Retina (tissue), 1 donor: Measurements from ENCODE around the gene ATF2.

ENCODE experiments used
- DNase-seq: peaks from one replicate; pipeline ENCODE4 v3.0.0-alpha.2; 2016

ATF2 gene, protein sequence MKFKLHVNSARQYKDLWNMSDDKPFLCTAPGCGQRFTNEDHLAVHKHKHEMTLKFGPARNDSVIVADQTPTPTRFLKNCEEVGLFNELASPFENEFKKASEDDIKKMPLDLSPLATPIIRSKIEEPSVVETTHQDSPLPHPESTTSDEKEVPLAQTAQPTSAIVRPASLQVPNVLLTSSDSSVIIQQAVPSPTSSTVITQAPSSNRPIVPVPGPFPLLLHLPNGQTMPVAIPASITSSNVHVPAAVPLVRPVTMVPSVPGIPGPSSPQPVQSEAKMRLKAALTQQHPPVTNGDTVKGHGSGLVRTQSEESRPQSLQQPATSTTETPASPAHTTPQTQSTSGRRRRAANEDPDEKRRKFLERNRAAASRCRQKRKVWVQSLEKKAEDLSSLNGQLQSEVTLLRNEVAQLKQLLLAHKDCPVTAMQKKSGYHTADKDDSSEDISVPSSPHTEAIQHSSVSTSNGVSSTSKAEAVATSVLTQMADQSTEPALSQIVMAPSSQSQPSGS

DNA sequence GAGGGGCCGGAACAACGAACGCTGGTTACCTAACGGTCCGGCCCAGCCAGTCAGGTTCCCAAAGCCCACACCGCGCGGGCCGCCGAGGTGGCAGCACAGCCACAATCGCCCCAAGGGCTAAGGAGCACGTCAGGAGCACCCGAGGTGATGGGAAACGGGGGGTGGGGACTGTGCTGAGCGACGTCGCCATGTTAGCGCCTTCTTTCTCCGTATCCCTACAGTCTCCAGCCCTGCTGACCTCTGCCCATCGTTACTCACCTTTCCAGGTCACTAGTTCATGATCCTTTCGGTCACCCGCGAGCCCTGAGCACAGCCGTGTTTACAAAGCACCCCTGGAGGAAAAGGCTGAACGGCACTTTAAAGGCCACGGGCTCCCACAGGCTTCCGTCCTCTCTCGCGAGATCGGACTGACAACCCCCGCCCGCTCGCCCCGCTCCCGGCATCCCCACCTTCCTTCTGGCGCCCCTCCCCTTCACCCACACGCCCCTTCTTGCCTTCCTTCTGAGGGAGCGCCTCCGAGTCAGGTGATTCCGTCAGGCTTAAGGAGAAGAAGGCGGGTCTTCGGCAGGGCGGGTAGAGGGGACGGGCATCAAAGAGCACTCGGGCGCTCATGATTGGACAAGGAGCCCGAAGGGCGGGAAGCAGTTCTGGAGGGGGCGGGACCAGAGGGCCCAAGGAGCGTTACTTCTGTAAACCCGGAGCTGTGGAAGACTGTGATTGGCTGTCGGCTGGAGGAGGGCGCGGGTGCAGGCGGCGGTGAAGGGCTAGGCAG is at the start of gene ATF2:
Gene ATF2 (minus strand): TSS at position 412 of the 772 bp plus-strand sequence. CDS start 31,760 bp downstream, outside the sequence.
- peak; percentile 95 for DNase-seq

DNA sequence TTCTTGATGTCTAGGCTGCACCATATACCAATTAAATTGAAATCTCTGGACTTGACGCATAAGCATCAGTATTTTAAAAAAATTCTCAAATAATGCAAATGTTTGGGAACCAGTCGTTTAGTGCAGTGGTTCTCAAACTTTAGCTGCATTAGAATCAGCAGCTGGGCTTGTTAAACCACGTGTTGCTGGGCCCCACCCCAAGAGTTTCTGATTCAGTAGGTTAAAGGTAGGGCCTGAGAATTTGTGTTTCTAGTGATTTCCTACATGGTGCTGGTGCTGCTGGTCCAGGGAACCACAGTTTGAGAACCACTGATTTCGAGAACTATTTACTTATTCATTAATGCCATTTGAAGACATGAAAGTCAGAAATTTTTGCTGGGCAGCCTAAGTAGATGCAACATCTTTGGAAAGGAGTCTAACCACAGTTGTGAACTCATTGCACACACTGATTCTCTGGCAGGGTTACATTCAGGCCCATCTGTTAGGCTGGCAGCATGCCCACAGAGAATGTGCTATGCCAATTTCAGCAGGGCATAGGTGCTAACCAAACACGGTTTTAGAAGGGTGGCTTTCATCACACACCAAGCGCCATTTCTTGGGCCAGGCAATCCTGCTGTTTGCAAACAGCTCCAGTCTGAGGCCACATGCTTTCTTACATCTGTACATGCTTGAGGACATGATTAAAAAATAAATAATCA is 39.9 kb upstream of the ATF2 start:
- no peak for DNase-seq

DNA sequence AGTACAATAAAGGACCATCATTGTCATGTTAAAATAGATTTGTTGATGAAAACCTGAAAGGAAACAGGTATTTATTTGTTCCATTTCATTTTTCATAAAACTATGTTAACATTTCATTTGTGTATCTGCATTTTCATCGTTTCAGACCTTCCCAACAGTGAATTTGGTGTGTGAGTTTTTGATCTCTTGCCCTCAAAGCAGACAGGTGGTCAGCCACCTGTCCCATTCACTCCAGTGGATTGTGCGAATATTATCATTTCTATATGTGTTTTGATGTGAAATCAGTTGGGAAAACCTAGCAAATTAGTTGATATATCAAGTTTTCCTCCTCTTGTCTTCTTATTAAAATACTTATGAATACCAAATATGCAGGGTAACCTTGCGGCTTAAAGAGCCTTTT is 38.9 kb upstream of the ATF2 start:
- no peak for DNase-seq

DNA sequence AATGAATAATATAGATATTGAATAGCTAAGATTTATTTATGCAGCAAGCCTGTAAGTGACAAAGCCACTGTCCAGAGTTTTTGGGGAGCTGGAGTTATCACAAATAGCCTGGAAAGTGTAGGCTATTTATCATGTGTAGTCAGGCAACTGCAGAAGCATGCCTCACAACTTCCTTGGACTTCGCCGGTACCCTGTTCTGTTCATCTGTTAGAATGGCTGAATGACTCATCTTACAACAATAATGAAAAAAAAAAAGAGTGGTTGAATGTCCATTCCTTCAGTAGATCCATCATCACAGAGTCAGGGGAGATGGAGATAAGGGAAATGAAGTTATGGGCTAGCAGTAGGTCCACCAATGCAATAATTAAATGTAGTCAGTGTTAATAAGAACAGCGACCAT is 37.5 kb upstream of the ATF2 start:
- DNase-seq = no peak

DNA sequence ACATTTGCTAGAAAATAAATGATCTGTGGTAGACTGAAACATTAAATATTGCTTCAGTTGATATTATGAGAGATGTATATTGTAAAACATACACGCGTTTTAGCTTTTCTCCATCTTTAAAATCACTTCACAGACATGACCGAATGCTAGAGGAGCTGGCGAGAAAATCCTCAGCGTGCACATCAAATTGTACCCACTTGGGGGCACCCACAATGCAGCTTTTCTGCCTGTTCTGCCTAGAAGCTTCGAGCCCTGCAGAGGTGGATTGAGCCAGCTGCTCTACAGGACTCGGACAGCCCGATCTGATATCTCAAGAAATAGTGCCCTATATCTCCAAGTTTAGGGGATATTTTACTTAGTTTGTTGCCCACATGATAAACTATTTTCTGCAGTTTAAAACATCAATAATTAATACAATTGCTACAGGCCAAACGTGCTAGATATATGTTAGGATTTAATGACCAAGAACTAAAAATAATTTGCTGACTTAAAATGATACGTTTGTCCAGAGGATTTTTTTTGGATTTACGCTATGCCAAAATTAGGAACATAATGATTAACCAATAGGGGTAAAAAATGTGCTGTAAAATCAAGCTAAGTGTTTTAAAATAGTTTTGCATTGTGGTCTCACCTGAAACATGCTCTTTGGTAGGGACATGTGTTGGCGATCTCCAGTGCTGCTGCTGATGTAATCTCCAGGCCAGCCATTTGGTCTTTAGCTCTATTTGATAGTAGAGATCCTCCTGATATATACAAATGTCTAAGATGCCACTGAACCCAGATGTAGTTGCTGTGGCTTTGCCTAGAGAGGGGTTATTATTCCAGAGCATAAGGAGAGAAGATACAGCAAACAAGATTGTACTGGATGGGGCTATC is 35.9 kb upstream of the ATF2 start:
- peak; percentile 65 for DNase-seq

DNA sequence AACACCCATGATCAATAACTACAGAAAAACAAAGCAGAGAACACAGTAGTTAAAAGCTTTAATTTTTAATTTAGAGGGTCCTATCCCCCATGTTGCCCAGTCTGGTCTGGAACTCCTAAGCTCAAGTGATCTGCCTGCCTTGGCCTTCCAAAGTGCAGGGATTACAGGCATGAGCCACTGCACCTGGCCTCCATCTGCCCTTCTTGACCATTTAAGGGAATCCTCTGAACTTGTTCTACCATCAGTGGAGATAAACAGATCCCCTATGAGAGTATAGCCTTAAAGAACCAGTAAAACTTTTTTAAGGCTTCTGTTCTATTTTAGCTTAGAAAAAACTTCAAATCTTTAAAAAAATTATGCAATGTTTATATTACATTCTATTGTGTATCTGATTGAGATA is 27.0 kb upstream of the ATF2 start:
- no peak for DNase-seq

DNA sequence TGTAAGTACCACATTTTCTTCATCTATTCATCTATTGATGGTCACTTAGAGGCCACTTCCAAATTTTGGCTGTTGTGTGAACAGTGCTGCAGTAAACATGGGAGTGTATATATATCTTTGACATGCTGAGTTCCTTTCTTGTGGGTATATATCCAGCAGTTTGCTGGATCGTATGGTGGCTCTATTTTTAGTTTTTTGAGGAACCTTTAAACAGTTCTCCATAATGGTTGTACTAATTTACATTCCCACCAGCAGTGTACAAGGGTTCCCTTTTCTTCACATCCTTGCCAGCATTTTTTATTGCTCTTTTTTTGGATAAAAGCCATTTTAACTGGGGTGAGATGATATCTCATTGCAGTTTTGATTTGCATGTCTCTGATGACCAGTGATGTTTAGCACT is 20.8 kb upstream of the ATF2 start:
- no peak for DNase-seq

DNA sequence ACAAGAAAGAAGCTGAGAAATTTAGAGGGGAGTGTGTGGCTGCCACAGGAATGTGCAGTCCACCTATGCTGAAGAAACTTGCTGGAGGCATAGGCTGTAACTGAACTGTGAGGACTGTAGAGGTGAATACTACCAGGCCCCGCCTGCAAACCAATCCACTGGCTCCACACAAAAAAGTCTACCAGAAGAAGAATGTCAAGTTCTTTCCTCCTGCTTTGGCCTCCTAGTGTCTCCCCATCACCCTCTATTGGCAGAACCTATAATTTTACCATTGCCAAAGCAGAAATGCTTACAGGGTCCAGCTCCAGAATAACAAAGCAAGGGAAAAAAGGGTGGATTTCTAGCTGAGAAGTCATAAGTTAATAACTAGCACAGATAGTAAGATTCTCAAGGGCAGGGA is 19.4 kb upstream of the ATF2 start:
- DNase-seq = no peak

DNA sequence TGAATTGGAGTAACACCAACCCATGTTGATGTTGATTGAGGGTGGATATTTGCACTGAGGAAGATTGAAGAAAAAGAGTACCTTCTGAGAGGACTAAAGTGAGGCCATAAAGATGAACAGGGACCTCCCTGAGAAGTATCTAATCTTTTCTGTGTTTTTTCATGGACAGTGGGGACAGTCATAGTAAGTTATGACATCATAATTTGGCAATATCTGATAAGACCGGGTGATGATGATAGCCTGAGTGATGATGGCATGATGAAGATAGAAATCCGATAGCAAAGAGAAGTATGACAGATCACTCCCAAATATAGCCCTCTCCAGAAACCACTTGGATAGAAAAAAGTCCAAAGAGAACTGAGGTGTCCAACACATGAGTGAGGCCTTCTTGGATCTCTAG is 15.7 kb upstream of the ATF2 start:
- no peak for DNase-seq

DNA sequence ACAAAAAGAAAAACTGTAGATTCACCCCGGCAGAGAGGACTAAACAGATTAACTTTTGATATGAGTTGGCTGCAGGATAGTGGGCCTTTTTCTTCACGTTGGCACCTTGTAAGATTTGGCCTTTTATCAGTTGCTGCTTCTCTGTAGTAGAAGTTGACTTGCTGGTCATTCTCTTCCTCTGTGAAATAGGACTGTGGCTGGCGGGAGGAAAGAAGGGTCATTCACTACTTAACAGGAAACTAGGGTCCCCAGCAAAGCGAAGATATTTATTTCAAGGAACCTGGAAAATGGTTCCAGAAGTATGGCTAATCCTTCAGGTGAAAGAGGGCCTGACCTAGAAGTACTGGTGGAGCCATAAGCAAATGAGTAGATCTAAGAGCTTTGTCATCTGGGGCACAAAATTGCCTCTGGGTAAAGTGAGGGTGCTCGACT is 13.9 kb upstream of the ATF2 start:
- DNase-seq = no peak

DNA sequence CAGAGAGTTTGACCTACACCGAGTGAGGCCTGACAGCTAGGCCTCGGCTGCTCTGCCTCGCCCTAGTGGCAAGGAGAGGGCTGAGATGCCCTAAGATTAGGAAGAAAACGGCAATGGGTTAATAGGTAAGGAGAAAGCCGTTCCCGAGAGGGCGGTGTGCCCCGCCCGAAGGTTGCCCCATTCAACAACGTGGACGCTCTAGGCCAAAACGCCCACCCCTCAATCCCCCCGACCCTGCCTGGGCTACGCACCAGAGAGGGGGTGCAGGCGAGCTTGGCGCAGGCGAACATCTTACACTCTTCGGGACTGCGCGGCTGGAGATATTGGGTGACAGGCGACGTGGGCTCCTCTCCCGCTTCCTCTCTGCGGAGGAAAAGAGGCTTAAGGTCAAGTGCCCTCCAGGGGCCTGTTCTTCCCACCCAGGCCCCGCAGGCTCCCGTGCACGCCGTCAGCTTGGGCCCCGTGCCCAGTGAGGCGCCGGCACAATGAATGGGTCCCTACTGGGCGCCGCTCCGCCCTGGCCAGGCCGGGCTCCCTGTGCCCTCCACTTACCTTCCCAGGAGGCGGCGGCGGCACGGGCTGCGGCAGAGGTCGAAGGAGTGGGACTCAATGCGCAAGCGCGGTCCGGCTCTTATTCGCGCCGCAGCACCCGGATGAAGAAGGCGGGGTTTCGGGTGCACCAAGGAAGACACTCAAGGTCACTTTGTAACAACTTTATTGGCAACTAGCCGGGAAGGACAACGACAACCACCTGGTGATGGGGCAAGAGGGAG is 13.3 kb upstream of the ATF2 start, which contains the start of gene ATP5MC3:
Gene ATP5MC3 (minus strand): TSS at position 607 of the 773 bp plus-strand sequence. CDS start 317 bp downstream, at position 290.
- peak; percentile 96 for DNase-seq

DNA sequence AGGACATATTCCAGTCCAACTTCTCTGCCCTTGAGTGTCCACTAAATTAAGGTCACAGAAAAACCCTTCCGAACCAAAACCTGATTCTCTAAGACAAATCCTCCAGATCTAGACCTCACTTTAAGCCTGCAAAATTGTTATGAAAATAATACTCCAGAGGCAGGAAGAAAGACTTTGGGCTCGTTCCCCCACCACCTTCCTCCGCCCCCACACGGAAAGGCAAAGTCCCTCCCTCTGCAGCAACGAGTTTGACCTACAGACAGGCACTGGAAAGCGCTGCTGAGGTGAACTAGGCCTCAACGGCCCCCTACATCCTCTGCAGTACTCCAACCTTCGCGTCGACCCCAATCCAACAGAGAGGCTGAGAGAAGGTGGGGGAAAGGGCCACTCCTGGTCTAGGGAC is 12.7 kb upstream of the ATF2 start:
- DNase-seq = no peak

DNA sequence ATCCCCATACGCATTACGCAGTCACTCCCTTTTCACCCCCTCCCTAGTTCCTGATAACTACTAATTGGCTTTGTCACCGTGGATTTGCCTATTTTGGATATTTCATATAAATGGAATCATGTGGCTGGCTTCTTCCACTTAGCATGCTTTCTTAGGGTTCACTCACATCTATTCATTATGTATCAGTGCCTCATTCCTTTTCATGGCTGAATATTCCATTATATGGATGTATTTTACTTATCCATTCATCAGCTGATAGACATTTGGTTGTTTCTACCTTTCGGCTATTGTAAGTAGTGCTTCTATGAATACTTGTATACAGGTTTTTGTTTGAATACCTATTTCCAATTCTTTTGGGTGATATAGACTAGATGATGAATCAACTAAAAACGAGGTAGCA is 8.6 kb upstream of the ATF2 start:
- no peak for DNase-seq

DNA sequence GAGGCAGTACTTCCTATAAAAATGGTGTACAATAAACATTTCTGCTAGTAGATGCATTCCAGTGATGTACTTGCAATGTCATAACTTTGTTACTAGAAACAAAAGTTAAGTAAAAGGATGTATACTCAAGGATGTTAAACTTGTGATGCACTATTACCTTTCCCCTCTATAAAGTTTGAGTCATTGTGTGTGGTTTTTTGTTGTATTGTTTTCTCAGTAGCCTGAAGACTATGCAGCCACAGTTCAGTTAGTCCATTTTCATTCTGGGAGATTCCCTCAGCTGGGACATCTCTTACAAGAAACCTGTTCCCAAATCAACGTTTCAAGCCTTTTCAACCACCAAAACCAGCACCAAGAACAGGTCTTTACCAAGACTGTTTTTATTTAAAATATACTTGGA is 7.9 kb upstream of the ATF2 start:
- no peak for DNase-seq

DNA sequence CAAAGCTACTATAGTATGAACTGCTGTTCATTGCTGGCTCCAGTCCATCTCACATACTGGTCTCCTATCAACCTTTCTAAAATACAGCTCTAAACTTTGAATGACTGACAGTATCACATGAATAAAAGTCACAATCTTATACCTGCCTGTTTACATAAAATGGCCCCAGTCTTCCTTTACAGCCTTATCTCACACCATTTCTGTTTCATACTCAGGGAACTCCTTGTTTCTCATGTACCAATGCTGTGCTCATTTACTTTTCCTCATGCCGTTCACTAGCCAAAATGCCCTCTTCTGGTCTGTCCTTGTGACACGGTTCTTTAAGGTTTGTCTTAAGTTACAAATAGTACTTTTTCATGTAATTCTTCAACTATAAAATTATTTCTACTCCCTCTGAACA is 7.3 kb upstream of the ATF2 start:
- DNase-seq = no peak

DNA sequence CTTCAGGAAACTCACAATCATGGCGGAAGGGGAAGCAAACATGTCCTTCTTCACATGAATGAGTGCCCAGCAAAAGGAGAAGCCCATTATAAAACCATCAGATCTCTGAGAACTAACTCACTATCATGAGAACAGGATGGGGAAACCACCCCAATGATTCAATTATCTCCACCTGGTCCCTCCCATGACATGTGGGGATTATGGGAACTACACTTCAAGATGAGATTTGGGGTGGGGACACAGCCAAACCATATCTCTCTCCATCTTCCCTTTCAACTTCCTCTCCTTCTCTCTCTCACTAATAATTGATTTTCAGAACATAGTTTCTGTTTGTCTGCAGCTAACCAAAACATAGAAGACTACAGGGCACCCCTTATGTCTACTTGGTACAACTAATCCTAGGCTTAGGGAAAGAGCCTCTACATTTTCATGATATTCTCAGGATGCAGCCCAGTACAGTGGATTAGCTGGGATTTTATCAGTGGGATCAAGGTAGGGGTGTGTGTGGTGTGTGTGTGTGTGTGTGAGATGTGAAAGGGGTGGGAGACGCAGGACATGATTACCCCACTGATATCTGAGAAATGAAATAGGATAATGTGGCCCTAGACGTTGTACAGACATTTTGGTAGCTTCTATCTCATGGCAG is 2.8 kb upstream of the ATF2 start:
- DNase-seq = no peak

DNA sequence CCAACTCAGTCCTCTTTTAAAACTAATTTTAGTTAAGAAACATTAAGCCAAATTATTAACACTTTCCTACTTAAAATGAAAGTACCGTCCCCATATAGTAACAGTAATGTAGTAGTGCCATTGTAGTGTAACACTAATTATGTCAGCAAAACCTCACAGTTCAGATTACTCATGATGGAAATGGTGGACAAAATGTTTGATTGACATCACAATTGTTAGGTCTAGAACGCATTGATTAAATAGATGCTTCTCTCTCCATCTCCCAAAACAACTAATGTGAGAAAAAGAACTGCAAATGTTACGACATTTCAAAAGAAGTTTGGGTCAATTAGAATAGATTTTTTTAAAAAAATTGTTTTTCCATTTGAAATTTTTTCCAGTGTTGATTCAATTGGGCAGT is 1.2 kb upstream of the ATF2 start:
- DNase-seq = no peak

DNA sequence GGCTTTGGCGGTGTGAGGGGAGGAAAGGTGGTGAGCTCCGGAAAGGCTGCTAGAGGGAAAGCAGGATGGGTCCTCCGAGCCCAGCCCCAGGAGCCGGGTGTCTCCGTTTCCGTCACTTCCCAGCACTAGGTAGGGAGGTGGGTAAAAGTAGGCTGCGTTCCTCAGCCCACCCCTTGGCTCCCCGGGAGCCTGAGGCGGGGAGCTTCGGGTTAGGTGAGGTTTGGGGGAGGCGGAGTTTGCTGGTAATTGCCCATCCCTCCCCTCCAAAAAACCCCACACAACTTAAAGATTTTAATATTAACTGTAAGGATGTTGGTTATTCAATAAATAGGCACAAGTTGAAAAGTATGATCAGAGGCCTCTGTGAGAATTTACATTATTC is 552 bp upstream of the ATF2 start:
- no peak for DNase-seq

DNA sequence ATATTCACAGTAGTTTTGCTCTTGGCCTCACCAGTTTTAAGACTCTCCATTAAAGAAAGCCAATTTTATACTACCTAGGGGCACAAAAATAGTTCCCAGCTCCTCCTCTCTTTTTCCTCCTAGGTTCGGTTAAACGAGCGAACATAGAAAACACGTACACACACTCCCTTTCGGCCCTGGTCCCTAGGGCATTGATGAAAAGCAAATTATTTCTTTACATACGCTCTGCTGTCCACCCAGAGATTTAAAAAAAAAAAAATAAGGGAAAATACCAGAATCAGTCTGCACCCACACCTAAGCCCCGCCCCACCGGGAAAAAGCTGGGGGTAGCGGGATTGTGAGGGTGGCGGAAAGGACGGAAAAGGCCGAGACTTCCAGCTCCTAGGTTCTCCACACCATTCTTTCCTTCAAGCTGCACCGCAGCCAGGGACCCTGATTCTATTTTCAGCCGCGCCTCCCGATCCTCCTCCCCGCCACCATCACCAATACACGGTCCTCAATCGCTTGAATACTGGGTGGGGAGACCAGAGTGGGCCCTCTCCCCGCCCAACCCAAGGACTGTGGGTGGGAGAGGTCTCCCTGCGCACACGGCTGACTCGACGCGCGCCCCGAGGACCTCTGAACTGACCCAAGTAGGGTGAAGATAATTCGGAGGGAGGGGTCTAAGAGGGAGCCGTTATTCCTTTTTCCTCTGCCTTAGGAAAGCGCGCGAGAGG is 769 bp downstream of the ATF2 start:
- no peak for DNase-seq

DNA sequence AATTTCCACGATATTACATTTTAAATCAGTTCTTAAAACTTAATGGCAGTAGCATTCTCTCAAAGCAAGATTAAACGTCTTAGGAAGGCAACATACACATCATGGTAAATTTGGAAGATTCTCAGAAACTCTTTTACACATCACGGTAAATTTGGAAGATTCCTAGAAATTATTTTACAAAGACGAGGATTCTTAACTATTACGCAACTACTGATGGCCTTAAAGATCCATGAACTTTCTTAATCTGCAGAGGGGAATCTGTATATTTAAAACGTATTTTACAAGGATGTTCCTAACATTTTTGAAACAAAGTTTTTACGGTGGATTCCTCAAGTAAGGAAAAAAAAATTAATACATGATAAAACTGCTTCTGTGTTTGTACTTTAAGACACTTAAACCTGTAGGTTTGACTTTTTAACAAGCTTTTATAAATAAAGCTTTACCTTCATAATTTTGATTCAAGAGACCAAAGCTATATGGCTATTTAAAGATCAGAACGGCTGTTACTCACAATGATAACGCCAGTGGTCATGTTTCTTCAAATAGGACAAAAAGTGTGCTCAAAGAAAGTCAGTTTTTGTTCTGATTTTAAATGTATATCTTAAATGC is 1.7 kb downstream of the ATF2 start:
- DNase-seq = no peak
